HG03565 (cell line): ENCODE measurements around the gene TRIM64.
"Not testable (repeated sequence)": the region's sequence is repeated elsewhere in the genome, so short reads cannot be mapped to it uniquely, and the experiment has no call there.

ENCODE experiments used
- ATAC-seq: cut with Tn5 transposase; IDR thresholded peaks from one replicate; pipeline ENCODE4 v1.9.1; 2021; ENCODE audit warnings: mild to moderate bottlenecking, moderate library complexity; ENCODE audit not compliant: unreplicated experiment

TRIM64 gene, protein sequence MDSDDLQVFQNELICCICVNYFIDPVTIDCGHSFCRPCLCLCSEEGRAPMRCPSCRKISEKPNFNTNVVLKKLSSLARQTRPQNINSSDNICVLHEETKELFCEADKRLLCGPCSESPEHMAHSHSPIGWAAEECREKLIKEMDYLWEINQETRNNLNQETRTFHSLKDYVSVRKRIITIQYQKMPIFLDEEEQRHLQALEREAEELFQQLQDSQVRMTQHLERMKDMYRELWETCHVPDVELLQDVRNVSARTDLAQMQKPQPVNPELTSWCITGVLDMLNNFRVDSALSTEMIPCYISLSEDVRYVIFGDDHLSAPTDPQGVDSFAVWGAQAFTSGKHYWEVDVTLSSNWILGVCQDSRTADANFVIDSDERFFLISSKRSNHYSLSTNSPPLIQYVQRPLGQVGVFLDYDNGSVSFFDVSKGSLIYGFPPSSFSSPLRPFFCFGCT

DNA sequence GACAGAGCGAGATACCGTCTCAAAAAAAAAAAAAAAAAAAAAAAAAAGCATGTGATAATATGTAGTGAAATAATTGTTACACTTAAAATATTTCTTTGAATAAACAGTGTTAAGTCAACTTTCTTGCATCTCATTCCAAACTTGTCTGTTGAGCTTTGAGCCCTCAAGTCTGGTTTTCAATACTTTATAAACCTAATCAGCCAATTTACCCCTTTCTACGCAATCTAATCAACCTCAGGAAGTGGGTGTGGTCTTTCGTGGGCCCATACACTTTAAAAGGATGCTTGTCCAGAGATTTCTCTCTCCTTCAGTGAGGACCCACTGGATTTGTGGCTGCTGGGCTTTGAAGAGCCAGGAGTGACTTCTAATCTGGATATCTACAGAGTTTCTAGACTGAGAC is at the start of gene TRIM64:
Gene TRIM64 (plus strand): TSS at position 301 of the 400 bp plus-strand sequence. CDS start 2,467 bp downstream, outside the sequence.
- not testable (repeated sequence) for ATAC-seq

DNA sequence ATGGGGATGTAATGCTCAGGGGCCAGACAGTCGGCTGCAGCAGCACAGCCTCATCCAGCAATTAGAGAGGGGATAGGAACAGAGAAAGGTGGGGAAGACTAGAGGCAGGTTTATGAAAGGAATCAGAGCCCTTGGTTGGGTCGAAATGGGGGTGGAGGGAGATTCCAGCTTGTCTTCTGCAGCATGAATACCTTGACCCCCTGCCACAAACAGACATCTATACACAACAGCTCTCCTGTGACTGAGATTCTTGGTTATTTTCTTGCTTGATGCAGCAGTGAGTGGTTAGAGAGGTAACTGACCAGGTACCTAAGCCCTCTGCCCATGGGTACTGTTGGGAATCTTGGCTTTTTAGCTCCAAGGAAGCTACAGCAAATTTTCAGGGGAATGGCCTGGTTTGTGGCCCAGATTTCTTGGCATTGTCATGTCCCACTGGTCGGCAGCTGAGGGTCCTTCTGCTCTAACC is 43.6 kb upstream of the TRIM64 start, which contains the start of gene TRIM49D1:
Gene TRIM49D1 (minus strand): TSS at position 51 of the 466 bp plus-strand sequence. CDS start 4,535 bp downstream, outside the sequence.
- no peak for ATAC-seq

GRCh38 chr11:89923764-89924163 is 42.1 kb upstream of the TRIM64 start, which contains the start of gene TRIM49D2:
Gene TRIM49D2, plus strand, starts transcription at chr11:89924064. Its CDS starts 2,698 bp downstream, at chr11:89926762.
- not testable (repeated sequence) for ATAC-seq

- ATAC-seq = not testable (repeated sequence)
These were observed 5.0 kb upstream of the TRIM64 start for GRCh38 chr11:89960833-89961232.
